Activated B cell treated with CpG ODN at 0.5 μM for 24 hours (primary cell): ENCODE measurements around the gene MFNG. TPM values are rescaled to one million over a fixed set of nuclear protein-coding genes. Genes with fewer than 3 reads are reported as not detected.
"Not testable (repeated sequence)": the region's sequence is repeated elsewhere in the genome, so short reads cannot be mapped to it uniquely, and the experiment has no call there.

Source experiments
- ATAC-seq: fragments of 200-7000 bp; cut with Tn5 transposase; one replicate; pipeline ENCODE4 v1.10.0; 2021; ENCODE audit warnings: low read depth, mild to moderate bottlenecking, moderate library complexity
- CTCF ChIA-PET: fragments of 350-600 bp; sonication (Branson Sonifier 250); formaldehyde crosslinking; loops from one replicate; lab custom pipeline; 2021; ENCODE audit warnings: antibody characterized with exemption; lab: Charles Lee
- POLR2A ChIA-PET: fragments of 350-600 bp; sonication (Branson Sonifier 250); formaldehyde crosslinking; loops from one replicate; lab custom pipeline; 2021; ENCODE audit warnings: antibody characterized with exemption; lab: Charles Lee
- DNase-seq: peaks from one replicate; pipeline ENCODE4 v3.0.0; 2022
- H3K27ac Mint-ChIP-seq: one replicate; pipeline ENCODE4 v1.8.0; 2020; ENCODE audit warnings: mixed read lengths
- H3K27me3 Mint-ChIP-seq: one replicate; pipeline ENCODE4 v1.8.0; 2021; ENCODE audit warnings: mixed read lengths
- H3K36me3 Mint-ChIP-seq: one replicate; pipeline ENCODE4 v1.8.0; 2021; ENCODE audit warnings: low read depth, mixed read lengths
- H3K4me1 Mint-ChIP-seq: one replicate; pipeline ENCODE4 v1.8.0; 2021; ENCODE audit warnings: mixed read lengths
- H3K4me3 Mint-ChIP-seq: one replicate; pipeline ENCODE4 v1.8.0; 2020; ENCODE audit warnings: mild to moderate bottlenecking, mixed read lengths
- H3K9me3 Mint-ChIP-seq: one replicate; pipeline ENCODE4 v1.8.0; 2020; ENCODE audit warnings: mixed read lengths
- intact Hi-C: fragments of 100-400 bp; cut with micrococcal nuclease; formaldehyde crosslinking; loops from one replicate; pipeline ENCODE4 v1.15.1; 2024
- total RNA-seq: library from RNA; stranded (reverse); gene quantifications from 2 replicates; pipeline ENCODE4 v1.2.3, GENCODE V29; 2022
- TF ChIP-seq, protein P1 (sequence below): fragments of 200-600 bp; IDR thresholded peaks from one replicate; pipeline ENCODE4 v1.8.0; 2022; ENCODE audit warnings: antibody characterized with exemption, mild to moderate bottlenecking

The MFNG gene
- total RNA-seq, 1 donor from 2014 or later: 90.6 TPM

GRCh38 chr22:37471727-37472417, 14.3 kb downstream of the MFNG start:
- ATAC-seq (no peak), DNase-seq (no peak)
- intact Hi-C loops: loop anchor here (1.0 kb wide), 2 partner anchors 26 to 95 kb away; no protein-coding TSS in a partner anchor
- Mint-ChIP-seq H3K36me3 (peaks cover 73% of the 10 kb centered on the region), H3K9me3 (no peaks in the 10 kb centered on the region), H3K27ac (no peak overlapping the region), H3K4me3 (no peak overlapping the region), H3K4me1 (peaks cover 5% of the 10 kb centered on the region), H3K27me3 (no peaks in the 10 kb centered on the region)
- TF ChIP-seq, protein P1, sequence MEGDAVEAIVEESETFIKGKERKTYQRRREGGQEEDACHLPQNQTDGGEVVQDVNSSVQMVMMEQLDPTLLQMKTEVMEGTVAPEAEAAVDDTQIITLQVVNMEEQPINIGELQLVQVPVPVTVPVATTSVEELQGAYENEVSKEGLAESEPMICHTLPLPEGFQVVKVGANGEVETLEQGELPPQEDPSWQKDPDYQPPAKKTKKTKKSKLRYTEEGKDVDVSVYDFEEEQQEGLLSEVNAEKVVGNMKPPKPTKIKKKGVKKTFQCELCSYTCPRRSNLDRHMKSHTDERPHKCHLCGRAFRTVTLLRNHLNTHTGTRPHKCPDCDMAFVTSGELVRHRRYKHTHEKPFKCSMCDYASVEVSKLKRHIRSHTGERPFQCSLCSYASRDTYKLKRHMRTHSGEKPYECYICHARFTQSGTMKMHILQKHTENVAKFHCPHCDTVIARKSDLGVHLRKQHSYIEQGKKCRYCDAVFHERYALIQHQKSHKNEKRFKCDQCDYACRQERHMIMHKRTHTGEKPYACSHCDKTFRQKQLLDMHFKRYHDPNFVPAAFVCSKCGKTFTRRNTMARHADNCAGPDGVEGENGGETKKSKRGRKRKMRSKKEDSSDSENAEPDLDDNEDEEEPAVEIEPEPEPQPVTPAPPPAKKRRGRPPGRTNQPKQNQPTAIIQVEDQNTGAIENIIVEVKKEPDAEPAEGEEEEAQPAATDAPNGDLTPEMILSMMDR: no peak
- ChIA-PET CTCF (interaction anchor here (1.0 to 3.0 kb wide), 12 partner anchors 13 to 121 kb away, joined by 3 to 32 read pairs (median 4); partner anchors contain the start of gene MFNG), POLR2A (interaction anchor here (1.7 kb wide), 1 partner anchor 15 kb away, joined by 9 read pairs; the partner anchor contains the start of gene MFNG)

GRCh38 chr22:37470087-37470445, 16.1 kb downstream of the MFNG start:
- Mint-ChIP-seq H3K4me1 (peaks cover 5% of the 10 kb centered on the region), H3K27me3 (no peaks in the 10 kb centered on the region), H3K4me3 (no peak overlapping the region), H3K36me3 (peaks cover 74% of the 10 kb centered on the region), H3K27ac (no peak overlapping the region), H3K9me3 (no peaks in the 10 kb centered on the region)
- TF ChIP-seq, protein P1: no peak
- POLR2A ChIA-PET: no interaction called here
- CTCF ChIA-PET: no interaction called here
- DNase-seq (no peak), ATAC-seq (no peak)
- intact Hi-C loops: no loop called here

DNA sequence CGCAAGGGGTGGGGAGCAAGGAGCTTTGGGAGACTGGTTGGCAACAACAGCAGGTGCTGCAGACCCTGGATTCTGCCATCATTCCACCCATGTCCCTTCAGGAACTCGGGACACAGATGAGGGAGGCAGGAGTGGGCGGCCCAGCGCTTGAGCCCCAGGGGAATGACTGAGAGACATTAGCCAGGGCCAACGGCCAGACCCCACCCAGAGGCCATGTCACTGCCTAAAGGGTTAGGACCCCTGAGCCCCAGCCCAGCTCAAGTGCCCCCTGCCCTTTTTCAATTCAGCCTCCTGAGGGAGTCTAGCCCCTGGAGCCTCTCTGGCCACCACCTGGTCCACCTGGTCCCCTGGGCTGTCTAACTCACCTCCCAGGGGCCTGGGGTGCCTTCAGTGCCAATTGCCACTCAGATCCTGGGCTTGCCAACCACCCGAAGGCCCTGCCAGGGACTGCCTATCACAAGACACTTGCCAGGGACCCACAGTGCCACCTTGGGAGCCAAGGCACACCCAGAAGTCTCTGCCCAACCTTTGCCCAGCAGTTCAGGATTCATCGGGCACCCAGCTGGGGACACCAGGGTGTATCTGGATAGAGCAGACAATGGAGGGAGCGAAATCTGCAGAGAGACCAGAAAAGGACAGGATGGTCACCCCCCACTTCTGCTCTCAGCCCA, 16.6 kb downstream of the MFNG start:
- Mint-ChIP-seq H3K27ac (no peak overlapping the region), H3K9me3 (no peaks in the 10 kb centered on the region), H3K4me1 (peaks cover 7% of the 10 kb centered on the region), H3K36me3 (peaks cover 70% of the 10 kb centered on the region), H3K4me3 (no peak overlapping the region), H3K27me3 (no peaks in the 10 kb centered on the region)
- ChIA-PET CTCF (no interaction called here), POLR2A (no interaction called here)
- ATAC-seq (no peak), DNase-seq (no peak)
- TF ChIP-seq, protein P1: no peak
- intact Hi-C loops: no loop called here

DNA sequence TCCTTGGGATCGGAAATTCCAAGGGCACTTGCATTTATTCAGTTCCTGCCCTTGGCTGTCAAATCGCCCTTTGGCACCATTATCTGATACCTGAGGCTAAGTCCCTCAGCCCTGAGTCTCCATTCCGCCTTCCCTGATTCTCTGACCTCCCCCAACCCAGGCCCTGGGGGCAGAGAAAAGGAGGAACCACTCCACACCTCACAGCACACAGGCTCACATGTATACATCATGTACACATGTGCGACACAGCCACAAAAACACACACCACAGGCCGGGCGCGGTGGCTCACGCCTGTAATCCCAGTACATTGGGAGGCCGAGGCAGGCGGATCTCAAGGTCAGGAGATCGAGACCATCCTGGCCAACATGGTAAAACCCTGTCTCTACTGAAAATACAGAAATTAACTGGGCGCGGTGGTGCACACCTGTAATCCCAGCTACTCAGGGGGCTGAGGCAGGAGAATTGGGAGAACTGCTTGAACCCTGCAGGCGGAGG, 17.9 kb downstream of the MFNG start:
- H3K4me3 Mint-ChIP-seq: not testable (repeated sequence)

GRCh38 chr22:37467391-37467955, 18.7 kb downstream of the MFNG start:
- H3K4me3 Mint-ChIP-seq: no peak overlapping the region
- ATAC-seq (no peak), DNase-seq (no peak)
- H3K4me1 Mint-ChIP-seq: peaks cover 13% of the 10 kb centered on the region
- TF ChIP-seq, protein P1: no peak
- intact Hi-C loops: no loop called here
- peaks cover 52% of the 10 kb centered on the region for H3K36me3 Mint-ChIP-seq
- ChIA-PET CTCF (no interaction called here), POLR2A (no interaction called here)
- no peak overlapping the region for H3K27ac Mint-ChIP-seq
- H3K27me3 Mint-ChIP-seq: no peaks in the 10 kb centered on the region
- H3K9me3 Mint-ChIP-seq: no peaks in the 10 kb centered on the region

More for the DNA sequence above, 17.9 kb downstream of the MFNG start:
- DNase-seq, CTCF ChIA-PET, POLR2A ChIA-PET, H3K9me3 Mint-ChIP-seq, H3K27ac Mint-ChIP-seq, H3K27me3 Mint-ChIP-seq, intact Hi-C loops, ATAC-seq: not testable (repeated sequence)
- Mint-ChIP-seq H3K36me3 (peaks cover 57% of the 10 kb centered on the region), H3K4me1 (peaks cover 13% of the 10 kb centered on the region)
